NCI-H2196 treated with DMSO at 0.1 percent for 48 hours (cell line): ENCODE measurements around the gene TAF12.
"Not testable (repeated sequence)": the region's sequence is repeated elsewhere in the genome, so short reads cannot be mapped to it uniquely, and the experiment has no call there.

Experiments used
- DNase-seq: peaks from one replicate; lab custom pipeline; 2025; ENCODE audit not compliant: unreplicated experiment; lab: John Stamatoyannopoulos, UW

TAF12 gene

GRCh38 chr1:28582248-28582615 lies 60.6 kb downstream of the TAF12 start:
- DNase-seq: no peak

GRCh38 chr1:28581531-28582247 lies 61.2 kb downstream of the TAF12 start:
- peak; percentile 93 for DNase-seq

- peak; percentile 26 for DNase-seq
These were observed 61.9 kb downstream of the TAF12 start for GRCh38 chr1:28580722-28581530.

DNA sequence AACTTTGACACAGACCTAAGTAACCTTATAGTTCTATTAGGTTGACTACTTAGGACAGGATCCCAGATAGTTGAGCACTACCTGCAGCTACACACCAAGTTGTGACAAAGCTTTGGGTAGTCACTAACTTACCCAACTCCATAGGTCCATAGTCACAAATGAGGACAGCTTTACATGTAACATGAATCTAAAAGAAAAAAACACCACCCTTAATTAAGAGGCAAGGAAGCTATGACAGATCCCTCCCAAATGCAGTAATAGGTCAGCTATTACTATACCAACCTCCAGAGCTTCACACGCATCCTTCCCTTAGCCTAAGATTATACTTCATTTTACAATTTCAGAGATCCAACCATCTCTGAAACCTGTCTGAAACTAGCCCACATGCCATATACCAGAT lies 63.5 kb downstream of the TAF12 start:
- DNase-seq: no peak

- DNase-seq: no peak
These were observed 64.1 kb downstream of the TAF12 start for GRCh38 chr1:28578696-28579218.

DNA sequence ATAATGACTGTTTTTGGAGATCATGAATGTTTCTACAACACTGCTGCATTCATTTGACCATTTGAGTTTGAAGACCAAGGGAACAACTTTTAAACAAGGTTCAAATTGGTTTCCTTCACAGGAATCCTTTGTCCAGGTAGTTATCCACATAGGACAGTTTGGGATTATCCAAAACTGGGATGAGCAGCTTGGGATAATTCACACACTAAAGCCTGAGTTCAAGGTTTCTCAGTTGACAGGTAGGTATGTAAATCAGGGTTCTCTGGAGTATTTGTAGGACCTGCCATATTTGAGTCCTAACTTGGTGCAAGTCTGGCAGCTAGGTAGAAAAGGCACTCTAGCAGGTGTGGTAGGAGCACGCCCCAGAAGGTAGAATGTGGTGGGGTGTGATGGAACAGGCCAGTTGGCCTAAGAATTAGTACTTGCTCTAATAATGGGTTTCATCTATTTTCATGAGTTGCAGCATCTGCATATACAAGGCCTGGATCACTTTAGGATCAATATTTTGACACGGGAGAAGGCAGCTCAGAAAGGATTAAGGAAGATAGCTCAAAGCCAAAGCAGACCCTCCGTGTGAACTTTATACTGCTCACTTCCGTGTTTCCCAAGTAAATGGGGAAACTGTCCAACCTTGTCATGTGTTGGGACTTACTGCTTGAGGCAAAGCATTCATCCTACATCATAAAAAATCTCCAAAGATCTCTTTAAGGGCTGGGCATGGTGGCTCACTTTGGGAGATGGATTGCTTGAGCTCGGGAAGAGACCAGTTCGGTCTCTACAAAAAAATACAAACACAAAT lies 64.9 kb downstream of the TAF12 start:
- DNase-seq: no peak

DNA sequence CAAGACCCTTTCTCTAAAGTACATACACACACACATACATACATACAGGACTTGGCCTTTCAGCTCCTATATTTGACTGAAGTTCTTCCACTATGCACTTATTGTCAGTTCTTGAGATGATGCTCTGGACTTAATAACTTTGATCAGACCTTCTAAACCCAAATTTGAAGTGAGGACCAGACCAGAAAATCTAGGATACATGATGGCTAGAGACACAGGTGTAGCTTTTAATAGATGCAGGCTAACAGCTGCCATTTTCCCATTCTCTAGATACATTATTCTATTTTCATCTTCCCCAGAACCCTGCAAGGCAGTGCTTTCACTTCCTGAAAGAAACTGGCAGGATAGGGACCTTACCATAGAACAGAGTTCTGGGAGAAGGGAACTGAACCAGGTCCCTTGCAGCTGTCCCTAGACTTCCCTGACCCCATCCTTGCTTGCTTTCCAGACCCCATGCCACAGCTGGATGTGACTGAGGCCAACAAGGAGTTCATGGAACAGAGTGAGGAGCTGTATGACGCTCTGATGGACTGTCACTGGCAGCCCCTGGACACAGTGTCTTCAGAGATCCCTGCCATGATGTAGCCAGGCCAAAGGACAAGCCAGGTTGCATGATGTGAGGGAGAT lies 65.7 kb downstream of the TAF12 start:
- DNase-seq: no peak

DNA sequence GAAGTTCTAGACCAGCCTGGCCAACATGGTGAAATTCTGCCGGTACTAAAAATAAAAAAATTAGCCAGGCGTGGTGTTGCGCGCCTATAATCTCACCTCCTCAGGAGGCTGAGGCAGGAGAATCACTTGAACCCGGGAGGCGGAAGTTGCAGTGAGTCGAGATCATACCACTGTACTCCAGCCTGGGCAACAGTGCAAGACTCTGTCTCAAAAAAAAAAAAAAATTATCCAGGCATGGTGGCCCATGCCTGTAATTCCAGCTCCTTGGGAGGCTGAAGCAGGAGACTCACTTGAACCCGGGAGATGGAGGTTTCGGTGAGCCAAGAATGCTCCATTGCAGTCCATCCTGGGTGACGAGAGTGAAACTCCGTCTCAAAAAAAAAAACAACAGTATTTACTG lies 69.3 kb downstream of the TAF12 start:
- DNase-seq: no peak

DNA sequence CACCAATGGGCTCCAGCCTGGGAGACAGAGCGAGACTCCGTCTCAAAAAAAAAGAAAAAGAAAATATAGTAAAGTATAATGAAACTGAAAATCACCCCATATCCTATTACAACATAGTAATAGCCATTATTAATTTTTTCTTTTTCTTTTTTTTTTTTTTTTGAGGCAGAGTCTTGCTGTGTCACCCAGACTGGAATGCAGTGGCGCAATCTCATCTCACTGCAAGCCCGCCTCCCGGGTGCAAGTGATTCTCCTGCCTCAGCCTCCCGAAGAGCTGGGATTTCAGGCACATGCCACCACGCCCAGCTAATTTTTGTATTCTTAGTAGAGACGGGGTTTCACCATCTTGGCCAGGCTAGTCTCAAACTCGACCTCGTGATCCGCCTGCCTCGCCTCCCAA lies 70.0 kb downstream of the TAF12 start:
- DNase-seq: not testable (repeated sequence)

GRCh38 chr1:28571911-28572310 lies 71.0 kb downstream of the TAF12 start:
- DNase-seq: no peak

DNA sequence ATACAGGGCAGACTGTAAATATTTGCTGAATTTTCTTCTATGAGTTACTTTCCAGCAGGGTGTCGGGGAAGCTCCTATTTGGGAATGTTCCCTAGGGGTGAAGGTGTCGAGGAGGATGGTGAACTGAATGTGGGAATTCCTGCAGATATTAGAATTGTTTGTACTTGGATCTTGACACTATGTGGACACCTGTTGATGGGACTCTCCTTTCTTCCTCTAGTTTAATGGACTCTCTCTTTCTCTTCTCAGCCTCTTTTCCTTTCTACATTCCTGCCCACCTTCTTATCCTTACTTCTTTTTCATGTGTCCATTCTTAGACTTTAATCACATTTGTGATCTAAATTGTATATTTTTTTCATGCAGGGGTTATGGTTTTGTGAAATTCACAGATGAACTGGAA lies 75.9 kb downstream of the TAF12 start:
- DNase-seq: no peak

- no peak for DNase-seq
These were observed 77.1 kb downstream of the TAF12 start for GRCh38 chr1:28565726-28566125.

- DNase-seq: no peak
These were observed 77.8 kb downstream of the TAF12 start for GRCh38 chr1:28565040-28565439.

DNA sequence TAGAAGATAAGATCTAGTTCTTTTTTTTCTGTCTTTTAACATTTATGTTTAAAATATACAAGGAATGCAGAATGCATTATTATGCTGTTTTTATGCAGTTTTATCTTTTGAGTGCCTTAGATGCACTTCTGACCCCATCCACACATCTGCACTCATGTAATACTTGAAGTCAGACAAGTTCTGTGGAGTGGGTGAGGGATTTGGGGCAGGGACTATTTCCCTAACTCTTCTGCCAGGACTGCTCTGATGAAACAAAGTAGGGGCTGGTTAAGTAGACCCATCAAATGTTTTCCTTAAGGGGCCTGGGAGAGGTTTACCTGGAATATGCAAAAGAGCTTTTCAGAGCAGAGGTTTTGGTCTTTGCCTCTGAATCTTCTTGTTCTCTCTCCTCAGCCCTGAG lies 78.6 kb downstream of the TAF12 start:
- no peak for DNase-seq

DNA sequence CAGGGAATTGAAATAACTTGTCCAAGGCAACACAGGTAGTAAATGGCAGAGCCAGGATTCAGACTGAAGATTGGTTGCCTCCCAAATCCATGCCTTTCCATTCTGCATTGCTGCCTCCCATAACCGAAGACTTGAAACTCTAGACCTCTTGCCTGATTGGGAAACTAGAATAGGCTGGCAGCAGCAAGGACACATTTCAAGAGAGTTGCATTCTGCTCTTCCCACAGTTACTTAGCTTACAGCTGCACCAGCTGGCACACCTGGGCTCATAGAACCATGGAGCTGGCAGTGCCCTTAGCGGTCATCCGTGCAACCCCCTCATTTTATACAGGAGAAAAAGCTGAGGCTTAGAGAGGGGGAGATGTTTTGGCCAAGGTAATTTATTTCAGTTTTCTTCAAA lies 82.0 kb downstream of the TAF12 start:
- no peak for DNase-seq
